ENCODE data around the gene BCL2L12. TPM values are rescaled to one million over a fixed set of nuclear protein-coding genes. Genes with fewer than 3 reads are reported as not detected.
A peak's percentile ranks its signal among the peaks of the same experiment; 100 is the strongest.

BCL2L12 gene
- total and polyA plus RNA-seq, 2 of the 13 experiments (the other 11 are each of a cell fraction or from before 2014, with no cell fraction given): 26.8 to 40.8 TPM

DNA sequence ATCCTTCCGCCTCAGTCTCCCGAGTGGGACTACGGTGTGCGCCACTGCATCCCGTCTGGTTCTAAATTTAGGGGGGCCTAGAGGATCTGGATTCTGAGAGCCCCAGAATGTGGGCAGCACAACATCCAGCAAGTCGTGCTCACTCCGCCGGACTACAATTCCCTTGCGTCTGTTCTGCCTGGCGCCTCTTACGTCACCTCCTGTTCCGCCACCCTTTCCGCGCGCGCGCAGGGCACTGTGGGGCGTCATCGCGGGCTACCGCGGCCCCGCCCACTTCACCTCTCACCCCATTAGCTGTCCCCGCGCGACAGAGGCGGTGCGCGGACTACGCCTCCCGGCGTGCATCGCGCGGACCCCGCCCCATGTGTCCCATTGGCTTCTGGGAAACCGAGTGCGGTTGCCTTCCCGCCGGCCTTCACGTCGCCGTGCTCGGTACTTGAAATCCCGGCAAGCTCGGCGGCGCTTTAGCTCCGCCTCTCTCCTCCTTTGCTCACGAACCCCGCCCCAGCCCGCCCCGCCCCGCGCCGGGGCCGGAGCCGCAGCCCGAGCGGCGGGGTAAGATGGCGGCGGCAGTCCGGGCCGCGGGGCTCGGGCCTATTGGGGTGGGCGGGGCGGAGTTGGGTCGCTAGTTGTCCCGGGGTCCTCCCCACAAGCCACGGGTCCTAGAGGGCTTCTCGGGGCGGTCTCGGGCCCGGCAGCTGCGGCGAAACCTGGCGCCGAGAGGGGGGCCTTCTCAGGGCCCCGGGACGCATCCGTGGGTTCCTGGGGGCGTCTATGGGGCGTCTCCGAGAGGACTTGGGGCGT, 23.8 kb upstream of the BCL2L12 start, which contains the start of gene SCAF1 (continued):
- TF ChIP-seq MLXIP (CRISPR knock-in tag; IDR thresholded peaks at IDR 0.05; ENCODE audit: borderline replicate concordance): peak; percentile 36; the same call in 1 of the 2 replicates
- peak; percentile 2; the same call in 1 of the 2 replicates for TF ChIP-seq ZNF280D (CRISPR knock-in tag; IDR thresholded peaks at IDR 0.05)
- TF ChIP-seq SUZ12 (IDR thresholded peaks at IDR 0.05; ENCODE audit: low read depth, low read length): peak; percentile 94
- TF ChIP-seq ZBTB25 (CRISPR knock-in tag; IDR thresholded peaks at IDR 0.05): peak; percentile 95
- TF ChIP-seq ZNF30 (CRISPR knock-in tag; IDR thresholded peaks at IDR 0.05): no peak; the same call in 1 of the 2 replicates
- TF ChIP-seq NFYC (CRISPR knock-in tag; IDR thresholded peaks at IDR 0.05): peak; percentile 71
- TF ChIP-seq DNMT1 (CRISPR knock-in tag; IDR thresholded peaks at IDR 0.05): no peak
- TF ChIP-seq ZFP90 (CRISPR knock-in tag; IDR thresholded peaks at IDR 0.05; ENCODE audit: borderline replicate concordance): peak; percentile 57; the same call in 1 of the 2 replicates
- TF ChIP-seq RBM39 (IDR thresholded peaks at IDR 0.05; ENCODE audit: low read depth, low read length, poor library complexity, severe bottlenecking): peak; percentile 47
- no peak for TF ChIP-seq ATF7-NPFF (CRISPR knock-in tag; IDR thresholded peaks at IDR 0.05; ENCODE audit: low read depth)
- TF ChIP-seq ZNF558 (CRISPR knock-in tag; IDR thresholded peaks at IDR 0.05; ENCODE audit: borderline replicate concordance): no peak
- 0 out of 2 replicates have a peak, but pooled peaks have one; percentile 18 for TF ChIP-seq PAX8 (CRISPR knock-in tag; IDR thresholded peaks at IDR 0.05; ENCODE audit: borderline replicate concordance)
- TF ChIP-seq FOXA3 (CRISPR knock-in tag; IDR thresholded peaks at IDR 0.05): peak; percentile 68; the same call in 1 of the 2 replicates
- TF ChIP-seq NR2F6 (IDR thresholded peaks at IDR 0.05): no peak
- peak; percentile 74 for TF ChIP-seq NR2F6 (CRISPR knock-in tag; IDR thresholded peaks at IDR 0.05)
- TF ChIP-seq, protein P1, sequence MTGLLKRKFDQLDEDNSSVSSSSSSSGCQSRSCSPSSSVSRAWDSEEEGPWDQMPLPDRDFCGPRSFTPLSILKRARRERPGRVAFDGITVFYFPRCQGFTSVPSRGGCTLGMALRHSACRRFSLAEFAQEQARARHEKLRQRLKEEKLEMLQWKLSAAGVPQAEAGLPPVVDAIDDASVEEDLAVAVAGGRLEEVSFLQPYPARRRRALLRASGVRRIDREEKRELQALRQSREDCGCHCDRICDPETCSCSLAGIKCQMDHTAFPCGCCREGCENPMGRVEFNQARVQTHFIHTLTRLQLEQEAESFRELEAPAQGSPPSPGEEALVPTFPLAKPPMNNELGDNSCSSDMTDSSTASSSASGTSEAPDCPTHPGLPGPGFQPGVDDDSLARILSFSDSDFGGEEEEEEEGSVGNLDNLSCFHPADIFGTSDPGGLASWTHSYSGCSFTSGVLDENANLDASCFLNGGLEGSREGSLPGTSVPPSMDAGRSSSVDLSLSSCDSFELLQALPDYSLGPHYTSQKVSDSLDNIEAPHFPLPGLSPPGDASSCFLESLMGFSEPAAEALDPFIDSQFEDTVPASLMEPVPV (CRISPR knock-in tag; IDR thresholded peaks at IDR 0.05): no peak
- no peak for TF ChIP-seq KAT2B (IDR thresholded peaks at IDR 0.05; ENCODE audit: borderline replicate concordance, low read depth, low read length)
- no peak for TF ChIP-seq NCOA5 (CRISPR knock-in tag; IDR thresholded peaks at IDR 0.05)
- TF ChIP-seq NFKB2 (CRISPR knock-in tag; IDR thresholded peaks at IDR 0.05; ENCODE audit: borderline replicate concordance): no peak; the same call in 1 of the 2 replicates
- TF ChIP-seq GZF1 (CRISPR knock-in tag; IDR thresholded peaks at IDR 0.05): no peak
- no peak for TF ChIP-seq ZNF24 (IDR thresholded peaks at IDR 0.05)

Measured in HepG2 (cell line).